ENCODE results near the gene VAMP1. TPM values are rescaled to one million over a fixed set of nuclear protein-coding genes. Genes with fewer than 3 reads are reported as not detected.

Gene VAMP1
- total and polyA plus RNA-seq, 8 donors = 1.7 to 7.5 (median 2.7) TPM

Other genes with a start within 250 kb of the VAMP1 start
- gene PLEKHG6, start 160.0 kb downstream of the VAMP1 start, total RNA-seq = 10 to 100 TPM in 1 of 6 donors, 1 to 10 TPM in 5; 5.2 to 13.1 (median 7.2) TPM
- gene PLEKHG6, start 160.0 kb downstream of the VAMP1 start, polyA plus RNA-seq = 10 to 100 TPM; 15.7 to 23.5 TPM
- 10 to 100 TPM; 23.5 to 68.1 (median 36.6) TPM for gene TNFRSF1A, start 128.6 kb downstream of the VAMP1 start, total RNA-seq
- 10 to 100 TPM; 34.2 to 43.6 TPM for gene TNFRSF1A, start 128.6 kb downstream of the VAMP1 start, polyA plus RNA-seq
- gene SCNN1A, start 95.1 kb downstream of the VAMP1 start, total RNA-seq = 10 to 100 TPM; 21.0 to 56.3 (median 37.8) TPM
- 10 to 100 TPM; 42.7 to 87.8 TPM for gene SCNN1A, start 95.1 kb downstream of the VAMP1 start, polyA plus RNA-seq
- gene LTBR, start 86.5 kb downstream of the VAMP1 start, total RNA-seq = 10 to 100 TPM; 50.0 to 75.2 (median 61.3) TPM
- gene LTBR, start 86.5 kb downstream of the VAMP1 start, polyA plus RNA-seq = 10 to 100 TPM; 74.2 to 82.1 TPM
- under 1 TPM in 4 of 6 donors, not detected in 2; 0.21 to 0.81 (median 0.30) TPM for gene CD27, start 25.7 kb downstream of the VAMP1 start, total RNA-seq
- under 1 TPM; 0.14 to 0.30 TPM for gene CD27, start 25.7 kb downstream of the VAMP1 start, polyA plus RNA-seq
- 10 to 100 TPM in 3 of 6 donors, 1 to 10 TPM in 3; 7.8 to 25.5 (median 12.6) TPM for gene TAPBPL, start 18.6 kb downstream of the VAMP1 start, total RNA-seq
- gene TAPBPL, start 18.6 kb downstream of the VAMP1 start, polyA plus RNA-seq = 10 to 100 TPM; 15.9 to 17.7 TPM
- gene MRPL51, start 22.6 kb upstream of the VAMP1 start, total RNA-seq = 10 to 100 TPM; 66.3 to 79.7 (median 69.9) TPM
- gene MRPL51, start 22.6 kb upstream of the VAMP1 start, polyA plus RNA-seq = 10 to 100 TPM; 30.6 to 64.7 TPM
- gene NCAPD2, start 23.4 kb upstream of the VAMP1 start, total RNA-seq = 10 to 100 TPM in 3 of 6 donors, 1 to 10 TPM in 3; 7.6 to 16.2 (median 10.0) TPM
- gene NCAPD2, start 23.4 kb upstream of the VAMP1 start, polyA plus RNA-seq = 1 to 10 TPM; 5.6 to 6.5 TPM
- gene GAPDH, start 63.8 kb upstream of the VAMP1 start, total RNA-seq = 100 to 1,000 TPM; 149 to 657 (median 339) TPM
- gene GAPDH, start 63.8 kb upstream of the VAMP1 start, polyA plus RNA-seq = 100 to 1,000 TPM; 425 to 627 TPM
- gene IFFO1, start 85.4 kb upstream of the VAMP1 start, total RNA-seq = 10 to 100 TPM in 1 of 6 donors, 1 to 10 TPM in 5; 4.0 to 10.2 (median 4.9) TPM
- gene IFFO1, start 85.4 kb upstream of the VAMP1 start, polyA plus RNA-seq = 10 to 100 TPM; 22.1 to 36.5 TPM
- 10 to 100 TPM in 4 of 6 donors, 1 to 10 TPM in 2; 9.1 to 17.7 (median 15.1) TPM for gene NOP2, start 97.6 kb upstream of the VAMP1 start, total RNA-seq
- 10 to 100 TPM; 32.2 to 41.3 TPM for gene NOP2, start 97.6 kb upstream of the VAMP1 start, polyA plus RNA-seq
- gene CHD4, start 136.7 kb upstream of the VAMP1 start, total RNA-seq = 100 to 1,000 TPM in 3 of 6 donors, 10 to 100 TPM in 3; 96.5 to 123 (median 105) TPM
- 100 to 1,000 TPM; 125 to 134 TPM for gene CHD4, start 136.7 kb upstream of the VAMP1 start, polyA plus RNA-seq
- gene LPAR5, start 165.3 kb upstream of the VAMP1 start, total RNA-seq = 1 to 10 TPM in 2 of 6 donors, under 1 TPM in 4; 0.09 to 2.4 (median 0.71) TPM
- under 1 TPM; 0.19 to 0.23 TPM for gene LPAR5, start 165.3 kb upstream of the VAMP1 start, polyA plus RNA-seq
- gene ACRBP, start 176.8 kb upstream of the VAMP1 start, total RNA-seq = 1 to 10 TPM; 1.3 to 4.1 (median 1.8) TPM
- gene ACRBP, start 176.8 kb upstream of the VAMP1 start, polyA plus RNA-seq = 1 to 10 TPM; 1.2 to 2.2 TPM
- 10 to 100 TPM in 5 of 6 donors, 1 to 10 TPM in 1; 9.0 to 24.9 (median 12.1) TPM for gene ING4, start 192.4 kb upstream of the VAMP1 start, total RNA-seq
- gene ING4, start 192.4 kb upstream of the VAMP1 start, polyA plus RNA-seq = 10 to 100 TPM; 15.7 to 29.6 TPM
- gene ZNF384, start 218.7 kb upstream of the VAMP1 start, total RNA-seq = 10 to 100 TPM; 20.4 to 29.8 (median 23.9) TPM
- 10 to 100 TPM; 36.6 to 36.7 TPM for gene ZNF384, start 218.7 kb upstream of the VAMP1 start, polyA plus RNA-seq
- gene PIANP, start 230.1 kb upstream of the VAMP1 start, total RNA-seq = under 1 TPM in 5 of 6 donors, not detected in 1; 0.12 to 0.34 (median 0.20) TPM
- gene PIANP, start 230.1 kb upstream of the VAMP1 start, polyA plus RNA-seq = 1 to 10 TPM; 1.4 to 2.7 TPM

All from pancreas (tissue), 8 donors.